ENCODE results near the gene IGFBP1. TPM values are rescaled to one million over a fixed set of nuclear protein-coding genes. Genes with fewer than 3 reads are reported as not detected.

IGFBP1 gene
- total and polyA plus RNA-seq, 2 of the 13 experiments (the other 11 are each of a cell fraction or from before 2014, with no cell fraction given): 5.4 to 885 TPM

GRCh38 chr7:45880433-45880860 lies 7.8 kb upstream of the IGFBP1 start:
- ChIA-PET CTCF (ENCODE audit: low intra/inter-chr PET ratio, low total read pairs) (no interaction called here), POLR2A (interaction anchor here (0.5 to 5.5 kb wide), 5 partner anchors 8 to 1903 kb away, joined by 3 to 118 read pairs (median 5); partner anchors contain the start of gene CCDC201)
- peaks cover 20% of the 10 kb centered on the region for H3K9me3 ChIP-seq (ENCODE audit: low read length)
- in situ Hi-C loops (cut with HindIII; ENCODE audit: extremely low pct_ligation_motif_present, low pct_unique_long_range_greater_than_20kb) (no loop called here), intact Hi-C loops (cut with micrococcal nuclease; ENCODE audit: unreplicated experiment) (no loop called here)
- H3K4me3 ChIP-seq (replicated peaks in 1 of 3; ENCODE audit: insufficient read depth in 1 of 3, low read depth in 2 of 3, low read length in 3 of 3): no peak overlapping the region
- H3K27ac ChIP-seq (ENCODE audit: extremely low read length, insufficient read depth, low read length): peak overlapping the region; percentile 93
- FAIRE-seq: no peak
- WGBS (ENCODE audit: low lambda C conversion rate): 90% methylated on average over 2 of the region's 7 CpGs
- BruUV-seq (replicated peaks): no TSS peak
- peak overlapping the region; percentile 69; the same call in 1 of the 2 replicates for H3K9ac ChIP-seq (ENCODE audit: insufficient read depth, low read depth, low read length)
- no peaks in the 10 kb centered on the region for H3K79me2 ChIP-seq (ENCODE audit: insufficient read depth, low read length)
- H2AFZ ChIP-seq (ENCODE audit: low read length): no peak overlapping the region
- H3K36me3 ChIP-seq (replicated peaks in 1 of 2; ENCODE audit: control insufficient read depth in 1 of 2, insufficient read depth in 2 of 2, low read length in 2 of 2): no peaks in the 10 kb centered on the region
- H3K4me1 ChIP-seq (ENCODE audit: insufficient read depth, low read length): peaks cover 79% of the 10 kb centered on the region
- H3K27me3 ChIP-seq (ENCODE audit: control insufficient read depth in 1 of 2, insufficient read depth in 2 of 2, low read length in 2 of 2): no peaks in the 10 kb centered on the region
- no peaks in the 10 kb centered on the region for H4K20me1 ChIP-seq (ENCODE audit: insufficient read depth, low read length)
- no peak for DNase-seq (ENCODE audit: low spot score)
- no peak for ATAC-seq
- H3K4me2 ChIP-seq (ENCODE audit: low read depth, low read length): peak overlapping the region; percentile 47; the same call in 1 of the 2 replicates
- peak; percentile 80 for TF ChIP-seq ZBTB38 (CRISPR knock-in tag; IDR thresholded peaks at IDR 0.05)
- TF ChIP-seq, protein P1, sequence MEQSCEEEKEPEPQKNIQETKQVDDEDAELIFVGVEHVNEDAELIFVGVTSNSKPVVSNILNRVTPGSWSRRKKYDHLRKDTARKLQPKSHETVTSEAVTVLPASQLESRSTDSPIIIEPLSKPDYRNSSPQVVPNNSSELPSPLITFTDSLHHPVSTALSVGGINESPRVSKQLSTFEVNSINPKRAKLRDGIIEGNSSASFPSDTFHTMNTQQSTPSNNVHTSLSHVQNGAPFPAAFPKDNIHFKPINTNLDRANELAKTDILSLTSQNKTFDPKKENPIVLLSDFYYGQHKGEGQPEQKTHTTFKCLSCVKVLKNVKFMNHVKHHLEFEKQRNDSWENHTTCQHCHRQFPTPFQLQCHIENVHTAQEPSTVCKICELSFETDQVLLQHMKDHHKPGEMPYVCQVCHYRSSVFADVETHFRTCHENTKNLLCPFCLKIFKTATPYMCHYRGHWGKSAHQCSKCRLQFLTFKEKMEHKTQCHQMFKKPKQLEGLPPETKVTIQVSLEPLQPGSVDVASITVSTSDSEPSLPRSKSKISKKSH (CRISPR knock-in tag; IDR thresholded peaks at IDR 0.05; ENCODE audit: borderline replicate concordance): 0 out of 2 replicates have a peak, but pooled peaks have one; percentile 38
- peak; percentile 27; the same call in 1 of the 2 replicates for TF ChIP-seq ZNF225 (CRISPR knock-in tag; IDR thresholded peaks at IDR 0.05)
- TF ChIP-seq, protein P2, sequence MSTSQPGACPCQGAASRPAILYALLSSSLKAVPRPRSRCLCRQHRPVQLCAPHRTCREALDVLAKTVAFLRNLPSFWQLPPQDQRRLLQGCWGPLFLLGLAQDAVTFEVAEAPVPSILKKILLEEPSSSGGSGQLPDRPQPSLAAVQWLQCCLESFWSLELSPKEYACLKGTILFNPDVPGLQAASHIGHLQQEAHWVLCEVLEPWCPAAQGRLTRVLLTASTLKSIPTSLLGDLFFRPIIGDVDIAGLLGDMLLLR (CRISPR knock-in tag; IDR thresholded peaks at IDR 0.05): no peak
- no peak for TF ChIP-seq ZBTB44 (CRISPR knock-in tag; IDR thresholded peaks at IDR 0.05)
- 0 out of 2 replicates have a peak, but pooled peaks have one; percentile 2 for TF ChIP-seq KLF12 (CRISPR knock-in tag; IDR thresholded peaks at IDR 0.05; ENCODE audit: borderline replicate concordance)
- TF ChIP-seq TEAD3 (CRISPR knock-in tag; optimal IDR thresholded peaks at IDR 0.05; ENCODE audit: borderline replicate concordance): no peak
- TF ChIP-seq ZNF619 (CRISPR knock-in tag; IDR thresholded peaks at IDR 0.05): peak; percentile 78; the same call in 1 of the 2 replicates
- TF ChIP-seq, protein P3, sequence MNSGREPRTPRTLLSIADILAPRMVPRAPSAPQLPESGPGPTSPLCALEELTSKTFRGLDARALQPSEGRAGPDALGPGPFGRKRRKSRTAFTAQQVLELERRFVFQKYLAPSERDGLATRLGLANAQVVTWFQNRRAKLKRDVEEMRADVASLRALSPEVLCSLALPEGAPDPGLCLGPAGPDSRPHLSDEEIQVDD (CRISPR knock-in tag; IDR thresholded peaks at IDR 0.05; ENCODE audit: borderline replicate concordance): no peak
- peak; percentile 43; the same call in 1 of the 2 replicates for TF ChIP-seq SRY (CRISPR knock-in tag; IDR thresholded peaks at IDR 0.05)
- 0 out of 2 replicates have a peak, but pooled peaks have one; percentile 19 for TF ChIP-seq SMYD3 (CRISPR knock-in tag; IDR thresholded peaks at IDR 0.05)
- peak; percentile 34; the same call in 1 of the 2 replicates for TF ChIP-seq ZNF839 (CRISPR knock-in tag; IDR thresholded peaks at IDR 0.05; ENCODE audit: borderline replicate concordance)
- TF ChIP-seq ZNF790 (CRISPR knock-in tag; IDR thresholded peaks at IDR 0.05; ENCODE audit: borderline replicate concordance): no peak
- TF ChIP-seq, protein P4, sequence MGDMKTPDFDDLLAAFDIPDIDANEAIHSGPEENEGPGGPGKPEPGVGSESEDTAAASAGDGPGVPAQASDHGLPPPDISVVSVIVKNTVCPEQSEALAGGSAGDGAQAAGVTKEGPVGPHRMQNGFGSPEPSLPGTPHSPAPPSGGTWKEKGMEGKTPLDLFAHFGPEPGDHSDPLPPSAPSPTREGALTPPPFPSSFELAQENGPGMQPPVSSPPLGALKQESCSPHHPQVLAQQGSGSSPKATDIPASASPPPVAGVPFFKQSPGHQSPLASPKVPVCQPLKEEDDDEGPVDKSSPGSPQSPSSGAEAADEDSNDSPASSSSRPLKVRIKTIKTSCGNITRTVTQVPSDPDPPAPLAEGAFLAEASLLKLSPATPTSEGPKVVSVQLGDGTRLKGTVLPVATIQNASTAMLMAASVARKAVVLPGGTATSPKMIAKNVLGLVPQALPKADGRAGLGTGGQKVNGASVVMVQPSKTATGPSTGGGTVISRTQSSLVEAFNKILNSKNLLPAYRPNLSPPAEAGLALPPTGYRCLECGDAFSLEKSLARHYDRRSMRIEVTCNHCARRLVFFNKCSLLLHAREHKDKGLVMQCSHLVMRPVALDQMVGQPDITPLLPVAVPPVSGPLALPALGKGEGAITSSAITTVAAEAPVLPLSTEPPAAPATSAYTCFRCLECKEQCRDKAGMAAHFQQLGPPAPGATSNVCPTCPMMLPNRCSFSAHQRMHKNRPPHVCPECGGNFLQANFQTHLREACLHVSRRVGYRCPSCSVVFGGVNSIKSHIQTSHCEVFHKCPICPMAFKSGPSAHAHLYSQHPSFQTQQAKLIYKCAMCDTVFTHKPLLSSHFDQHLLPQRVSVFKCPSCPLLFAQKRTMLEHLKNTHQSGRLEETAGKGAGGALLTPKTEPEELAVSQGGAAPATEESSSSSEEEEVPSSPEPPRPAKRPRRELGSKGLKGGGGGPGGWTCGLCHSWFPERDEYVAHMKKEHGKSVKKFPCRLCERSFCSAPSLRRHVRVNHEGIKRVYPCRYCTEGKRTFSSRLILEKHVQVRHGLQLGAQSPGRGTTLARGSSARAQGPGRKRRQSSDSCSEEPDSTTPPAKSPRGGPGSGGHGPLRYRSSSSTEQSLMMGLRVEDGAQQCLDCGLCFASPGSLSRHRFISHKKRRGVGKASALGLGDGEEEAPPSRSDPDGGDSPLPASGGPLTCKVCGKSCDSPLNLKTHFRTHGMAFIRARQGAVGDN (CRISPR knock-in tag; IDR thresholded peaks at IDR 0.05): peak; percentile 68
- no peak for TF ChIP-seq JUND (CRISPR knock-in tag; IDR thresholded peaks at IDR 0.05)

Data from HepG2 (cell line).